ENCODE results near the gene THSD7A.
"Not testable (repeated sequence)": the region's sequence is repeated elsewhere in the genome, so short reads cannot be mapped to it uniquely, and the experiment has no call there.

The THSD7A gene

DNA sequence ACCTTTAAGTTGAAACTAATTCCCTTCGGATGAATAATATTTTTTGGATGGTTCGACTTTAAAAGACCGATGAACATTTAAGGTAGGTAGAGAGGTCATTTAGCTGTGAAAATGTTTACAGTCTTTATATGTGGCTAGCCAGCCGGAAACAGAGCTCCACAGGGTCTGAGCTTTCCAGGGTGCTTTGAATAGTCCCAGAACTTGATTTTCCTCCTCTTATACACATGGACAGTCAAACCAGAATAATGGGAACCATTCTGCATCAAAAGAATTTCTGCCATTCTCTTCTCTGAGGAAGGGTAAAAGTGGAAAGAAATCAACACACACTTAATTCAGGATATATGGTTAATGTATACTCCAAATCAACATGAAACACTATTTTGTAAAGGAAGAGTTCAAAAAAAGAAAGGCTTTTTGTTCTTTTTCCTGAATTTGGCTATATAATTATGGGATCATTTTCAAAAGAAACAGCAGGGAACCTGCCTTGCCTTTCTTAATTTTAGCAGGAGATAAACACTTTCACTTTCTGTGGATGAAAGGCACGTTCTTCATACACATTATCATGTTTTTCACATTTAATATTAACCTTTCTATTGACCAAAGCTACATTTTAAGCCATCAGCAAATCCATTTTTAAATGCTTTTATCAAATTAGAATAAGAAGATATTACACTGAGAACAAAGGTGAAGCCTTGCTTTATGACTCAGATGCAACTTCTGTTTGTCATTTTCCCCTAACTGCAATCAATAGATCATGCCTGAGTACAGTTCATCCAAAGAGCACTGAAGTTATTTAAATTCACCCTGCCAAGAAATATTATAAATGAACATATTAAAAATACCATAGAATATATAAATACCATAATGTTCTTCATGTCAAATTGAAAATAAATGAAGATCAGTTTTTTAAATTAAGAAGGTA lies 307.3 kb downstream of the THSD7A start:
- Mint-ChIP-seq H3K4me1 (ENCODE audit: low read depth) (no peaks in the 10 kb centered on the region), H3K27ac (no peak overlapping the region), H3K36me3 (ENCODE audit: low read depth) (no peaks in the 10 kb centered on the region), H3K27me3 (ENCODE audit: low read depth) (no peaks in the 10 kb centered on the region), H3K9me3 (no peaks in the 10 kb centered on the region), H3K4me3 (no peak overlapping the region)
- no peak for DNase-seq (ENCODE audit: low spot score)

DNA sequence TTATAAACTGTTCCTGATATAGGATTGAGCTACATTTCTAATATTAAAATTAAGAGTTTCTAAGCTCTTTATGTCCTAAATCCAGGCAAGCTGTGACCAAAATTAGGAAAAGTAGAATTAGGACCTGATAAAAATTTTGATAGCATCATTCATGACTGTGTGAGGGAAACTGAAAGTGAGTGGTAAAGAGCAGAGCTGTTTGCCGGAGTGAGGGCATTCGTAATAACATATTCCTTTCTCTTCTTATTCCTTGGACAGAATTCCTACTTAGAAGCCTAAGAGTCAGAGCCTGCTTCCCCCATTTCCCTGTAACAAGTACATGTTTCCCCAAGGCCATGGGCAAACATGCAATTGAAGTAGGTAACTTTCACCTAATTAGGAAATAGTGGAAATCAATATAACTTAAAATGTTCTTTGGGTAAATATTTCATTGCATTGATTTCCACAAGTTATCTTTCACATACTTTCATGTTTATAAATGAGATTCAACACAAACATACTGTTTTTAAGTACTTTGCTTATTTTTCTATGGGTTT lies 310.0 kb downstream of the THSD7A start:
- not testable (repeated sequence) for H3K36me3 Mint-ChIP-seq (ENCODE audit: low read depth); H3K27me3 Mint-ChIP-seq (ENCODE audit: low read depth); H3K27ac Mint-ChIP-seq; H3K9me3 Mint-ChIP-seq; H3K4me1 Mint-ChIP-seq (ENCODE audit: low read depth); H3K4me3 Mint-ChIP-seq; DNase-seq (ENCODE audit: low spot score)

- Mint-ChIP-seq H3K27ac (no peak overlapping the region), H3K4me3 (no peak overlapping the region), H3K27me3 (ENCODE audit: low read depth) (no peaks in the 10 kb centered on the region), H3K4me1 (ENCODE audit: low read depth) (no peaks in the 10 kb centered on the region), H3K9me3 (no peaks in the 10 kb centered on the region), H3K36me3 (ENCODE audit: low read depth) (no peaks in the 10 kb centered on the region)
- DNase-seq (ENCODE audit: low spot score): no peak
These were observed 314.1 kb downstream of the THSD7A start for GRCh38 chr7:11517853-11518252.

DNA sequence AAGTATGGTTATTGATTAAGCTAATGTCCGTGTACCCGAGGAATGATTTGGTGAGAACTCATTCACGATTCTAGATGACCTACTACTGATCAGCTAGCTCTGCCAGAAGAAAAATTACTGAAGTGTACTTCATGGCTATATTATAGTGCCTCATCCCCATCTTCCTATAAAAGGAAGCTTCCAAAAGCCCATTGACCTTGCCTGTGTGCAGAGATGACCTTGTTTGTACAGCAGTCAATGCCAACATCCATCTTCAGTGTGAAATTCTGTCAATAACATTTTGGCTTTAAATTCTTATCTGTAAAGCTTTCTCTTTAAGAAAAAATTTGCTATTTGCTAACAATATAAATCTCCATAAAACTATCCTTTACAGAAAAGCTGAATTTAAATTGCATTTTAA lies 315.7 kb downstream of the THSD7A start:
- Mint-ChIP-seq H3K27ac (no peak overlapping the region), H3K4me1 (ENCODE audit: low read depth) (no peaks in the 10 kb centered on the region), H3K9me3 (no peaks in the 10 kb centered on the region), H3K4me3 (no peak overlapping the region), H3K36me3 (ENCODE audit: low read depth) (no peaks in the 10 kb centered on the region), H3K27me3 (ENCODE audit: low read depth) (no peaks in the 10 kb centered on the region)
- no peak for DNase-seq (ENCODE audit: low spot score)

GRCh38 chr7:11513460-11513859 lies 318.5 kb downstream of the THSD7A start:
- H3K9me3 Mint-ChIP-seq: peaks cover 9% of the 10 kb centered on the region
- no peak overlapping the region for H3K4me3 Mint-ChIP-seq
- no peaks in the 10 kb centered on the region for H3K27me3 Mint-ChIP-seq (ENCODE audit: low read depth)
- no peak overlapping the region for H3K27ac Mint-ChIP-seq
- DNase-seq (ENCODE audit: low spot score): no peak
- H3K4me1 Mint-ChIP-seq (ENCODE audit: low read depth): no peaks in the 10 kb centered on the region
- H3K36me3 Mint-ChIP-seq (ENCODE audit: low read depth): no peaks in the 10 kb centered on the region

GRCh38 chr7:11507929-11508328 lies 324.1 kb downstream of the THSD7A start:
- H3K27me3 Mint-ChIP-seq (ENCODE audit: low read depth): no peaks in the 10 kb centered on the region
- no peak overlapping the region for H3K4me3 Mint-ChIP-seq
- no peak overlapping the region for H3K27ac Mint-ChIP-seq
- H3K9me3 Mint-ChIP-seq: peaks cover 9% of the 10 kb centered on the region
- H3K36me3 Mint-ChIP-seq (ENCODE audit: low read depth): no peaks in the 10 kb centered on the region
- no peak for DNase-seq (ENCODE audit: low spot score)
- H3K4me1 Mint-ChIP-seq (ENCODE audit: low read depth): peaks cover 3% of the 10 kb centered on the region

DNA sequence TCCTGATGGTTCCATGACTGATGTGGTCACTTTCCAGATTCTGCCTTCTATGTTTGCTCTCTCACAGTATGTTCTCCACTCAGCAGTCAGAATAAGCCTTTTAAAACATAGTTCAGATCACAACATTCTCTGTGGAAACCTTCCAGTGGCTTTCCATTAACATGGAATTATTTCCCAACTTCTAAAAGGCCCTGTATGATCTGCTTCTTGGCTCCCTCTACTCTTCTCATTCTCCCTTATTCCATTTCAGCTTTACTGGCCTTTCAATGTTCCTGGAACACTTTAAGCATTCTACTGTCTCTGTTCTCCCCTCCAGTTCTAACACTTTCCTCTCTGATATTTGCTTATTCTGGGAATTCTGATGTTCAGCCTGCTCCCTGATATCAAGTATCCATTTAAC lies 325.6 kb downstream of the THSD7A start:
- no peaks in the 10 kb centered on the region for H3K36me3 Mint-ChIP-seq (ENCODE audit: low read depth)
- DNase-seq (ENCODE audit: low spot score): no peak
- H3K27me3 Mint-ChIP-seq (ENCODE audit: low read depth): no peaks in the 10 kb centered on the region
- H3K4me1 Mint-ChIP-seq (ENCODE audit: low read depth): peaks cover 3% of the 10 kb centered on the region
- H3K27ac Mint-ChIP-seq: no peak overlapping the region
- H3K4me3 Mint-ChIP-seq: no peak overlapping the region
- H3K9me3 Mint-ChIP-seq: peaks cover 18% of the 10 kb centered on the region

- H3K27me3 Mint-ChIP-seq (ENCODE audit: low read depth): no peaks in the 10 kb centered on the region
- peaks cover 23% of the 10 kb centered on the region for H3K9me3 Mint-ChIP-seq
- no peak for DNase-seq (ENCODE audit: low spot score)
- no peaks in the 10 kb centered on the region for H3K36me3 Mint-ChIP-seq (ENCODE audit: low read depth)
- peaks cover 3% of the 10 kb centered on the region for H3K4me1 Mint-ChIP-seq (ENCODE audit: low read depth)
- no peak overlapping the region for H3K27ac Mint-ChIP-seq
- no peak overlapping the region for H3K4me3 Mint-ChIP-seq
These were observed 326.5 kb downstream of the THSD7A start for GRCh38 chr7:11505471-11505985.

DNA sequence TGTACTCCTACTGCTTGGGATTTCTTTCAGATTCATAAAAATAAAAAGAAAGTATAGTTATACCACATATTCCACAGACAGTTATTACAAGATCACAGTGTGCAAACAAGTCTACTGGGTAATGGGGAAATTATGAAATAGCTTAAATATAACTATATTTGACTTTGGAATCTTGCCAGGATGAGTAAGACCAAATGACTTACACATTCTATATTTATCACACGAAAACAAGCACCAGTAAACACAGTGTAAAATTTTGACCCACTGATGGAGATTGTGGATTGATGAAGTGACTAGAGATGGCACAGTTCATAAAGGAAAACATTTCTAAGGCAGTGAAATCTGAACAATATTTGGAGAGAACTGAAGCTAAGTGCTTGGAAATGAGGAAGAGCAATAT lies 339.7 kb downstream of the THSD7A start:
- H3K36me3 Mint-ChIP-seq (ENCODE audit: low read depth): no peaks in the 10 kb centered on the region
- H3K27me3 Mint-ChIP-seq (ENCODE audit: low read depth): no peaks in the 10 kb centered on the region
- H3K9me3 Mint-ChIP-seq: no peaks in the 10 kb centered on the region
- H3K4me3 Mint-ChIP-seq: no peak overlapping the region
- no peak for DNase-seq (ENCODE audit: low spot score)
- H3K4me1 Mint-ChIP-seq (ENCODE audit: low read depth): no peaks in the 10 kb centered on the region
- H3K27ac Mint-ChIP-seq: no peak overlapping the region

- DNase-seq (ENCODE audit: low spot score): no peak
- Mint-ChIP-seq H3K9me3 (no peaks in the 10 kb centered on the region), H3K4me1 (ENCODE audit: low read depth) (no peaks in the 10 kb centered on the region), H3K4me3 (no peak overlapping the region), H3K27me3 (ENCODE audit: low read depth) (no peaks in the 10 kb centered on the region), H3K36me3 (ENCODE audit: low read depth) (no peaks in the 10 kb centered on the region), H3K27ac (no peak overlapping the region)
These were observed 340.2 kb downstream of the THSD7A start for GRCh38 chr7:11491811-11492210.

DNA sequence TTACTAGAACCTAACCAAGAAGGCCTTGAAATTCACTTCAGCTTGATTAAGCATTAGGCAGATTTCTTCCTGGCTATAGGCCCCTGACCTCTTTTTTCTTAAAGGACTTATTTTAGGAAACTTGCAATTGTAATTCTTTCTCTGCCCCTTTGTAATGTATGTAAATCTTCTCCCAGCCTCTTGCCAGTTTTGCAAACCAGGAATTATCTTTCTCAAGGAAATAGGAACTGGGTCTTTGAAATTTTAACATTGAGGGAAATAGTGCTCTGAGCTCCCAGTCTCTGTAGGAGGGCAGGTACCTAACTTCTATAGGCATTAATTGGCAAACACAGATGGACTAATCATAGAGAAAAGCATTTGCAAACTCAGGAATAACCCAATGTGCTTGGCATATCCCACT lies 342.7 kb downstream of the THSD7A start:
- H3K9me3 Mint-ChIP-seq: no peaks in the 10 kb centered on the region
- no peaks in the 10 kb centered on the region for H3K4me1 Mint-ChIP-seq (ENCODE audit: low read depth)
- DNase-seq (ENCODE audit: low spot score): no peak
- H3K27ac Mint-ChIP-seq: no peak overlapping the region
- no peak overlapping the region for H3K4me3 Mint-ChIP-seq
- no peaks in the 10 kb centered on the region for H3K27me3 Mint-ChIP-seq (ENCODE audit: low read depth)
- no peaks in the 10 kb centered on the region for H3K36me3 Mint-ChIP-seq (ENCODE audit: low read depth)

GRCh38 chr7:11486271-11486670 lies 345.7 kb downstream of the THSD7A start:
- Mint-ChIP-seq H3K36me3 (ENCODE audit: low read depth) (no peaks in the 10 kb centered on the region), H3K9me3 (no peaks in the 10 kb centered on the region), H3K27me3 (ENCODE audit: low read depth) (no peaks in the 10 kb centered on the region), H3K4me3 (no peak overlapping the region), H3K27ac (no peak overlapping the region), H3K4me1 (ENCODE audit: low read depth) (no peaks in the 10 kb centered on the region)
- no peak for DNase-seq (ENCODE audit: low spot score)

GRCh38 chr7:11485636-11486035 lies 346.4 kb downstream of the THSD7A start:
- Mint-ChIP-seq H3K27me3 (ENCODE audit: low read depth) (no peaks in the 10 kb centered on the region), H3K36me3 (ENCODE audit: low read depth) (no peaks in the 10 kb centered on the region), H3K4me1 (ENCODE audit: low read depth) (no peaks in the 10 kb centered on the region), H3K4me3 (no peak overlapping the region), H3K27ac (no peak overlapping the region), H3K9me3 (no peaks in the 10 kb centered on the region)
- DNase-seq (ENCODE audit: low spot score): no peak

DNA sequence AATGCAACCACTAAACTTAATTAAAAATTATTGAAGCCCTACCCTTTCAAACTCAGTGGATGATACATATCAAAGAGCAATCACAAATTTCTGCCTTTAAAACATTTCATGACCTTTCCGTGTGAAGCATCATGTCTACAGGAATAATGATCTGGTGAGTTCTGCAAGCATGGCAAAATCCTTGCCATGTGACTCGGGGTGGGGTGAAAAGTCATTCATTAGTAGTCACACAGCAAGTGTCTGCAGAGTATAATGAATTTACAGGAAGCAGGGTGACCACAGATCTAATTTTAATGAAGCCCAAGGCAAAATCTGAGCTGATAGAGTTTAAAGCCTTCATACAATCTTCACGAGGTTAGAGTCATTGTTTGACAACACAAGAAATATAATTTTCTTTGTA lies 351.9 kb downstream of the THSD7A start:
- Mint-ChIP-seq H3K4me3 (no peak overlapping the region), H3K4me1 (ENCODE audit: low read depth) (no peaks in the 10 kb centered on the region), H3K36me3 (ENCODE audit: low read depth) (no peaks in the 10 kb centered on the region), H3K27ac (no peak overlapping the region), H3K9me3 (no peaks in the 10 kb centered on the region), H3K27me3 (ENCODE audit: low read depth) (no peaks in the 10 kb centered on the region)
- DNase-seq (ENCODE audit: low spot score): no peak
